Measurements from ENCODE around the gene FAM161A. TPM values are rescaled to one million over a fixed set of nuclear protein-coding genes. Genes with fewer than 3 reads are reported as not detected.

Gene FAM161A
- total RNA-seq, 1 experiment from 2014 or later: 12.2 TPM

DNA sequence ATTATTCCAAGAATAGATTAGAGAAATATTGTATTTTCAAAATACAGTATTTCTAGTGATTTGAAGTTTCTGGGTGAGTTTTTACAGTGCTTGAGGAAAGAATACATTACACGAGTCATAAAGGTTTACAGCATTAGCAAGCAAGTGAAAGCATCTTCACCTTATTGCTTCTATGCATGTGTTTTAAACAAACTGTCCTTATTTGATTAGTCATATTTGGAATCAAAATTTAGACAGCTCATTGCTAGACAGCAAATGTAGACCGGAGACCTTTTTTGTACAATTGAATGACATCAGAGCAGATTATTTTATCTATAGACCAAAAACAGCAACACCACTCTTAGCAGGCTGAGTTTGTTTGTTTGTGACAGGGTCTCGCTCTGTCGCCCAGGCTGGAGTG, 69.2 kb downstream of the FAM161A start:
- no peaks in the 10 kb centered on the region for H3K79me2 ChIP-seq (ENCODE audit: low read depth)
- ChIA-PET POLR2A (ENCODE audit: unreplicated experiment) (no interaction called here), CTCF (no interaction called here)
- H3K4me1 ChIP-seq (replicated peaks; ENCODE audit: insufficient read depth): no peaks in the 10 kb centered on the region
- H3K4me2 ChIP-seq: no peak overlapping the region
- no TSS peak for BruUV-seq (replicated peaks)
- no peaks in the 10 kb centered on the region for H3K27me3 ChIP-seq (ENCODE audit: insufficient read depth, low read depth)
- no peaks in the 10 kb centered on the region for H4K20me1 ChIP-seq (ENCODE audit: insufficient read depth)
- H3K9me2 ChIP-seq (ENCODE audit: insufficient read depth): no peaks in the 10 kb centered on the region
- H3K36me3 ChIP-seq (ENCODE audit: low read depth): no peaks in the 10 kb centered on the region
- H3K4me3 ChIP-seq: no peak overlapping the region
- intact Hi-C loops (cut with micrococcal nuclease; ENCODE audit: unreplicated experiment): no loop called here
- H3K27ac ChIP-seq: no peak overlapping the region
- DNase-seq: no peak
- no peak overlapping the region for H2AFZ ChIP-seq
- no peaks in the 10 kb centered on the region for H3K9me3 ChIP-seq (ENCODE audit: insufficient read depth, low read depth)
- no peaks in the 10 kb centered on the region for H3F3A ChIP-seq (ENCODE audit: insufficient read depth, low read depth)
- no peak for TF ChIP-seq EZH2 (IDR thresholded peaks at IDR 0.05; ENCODE audit: low read depth)
- TF ChIP-seq, protein P1, sequence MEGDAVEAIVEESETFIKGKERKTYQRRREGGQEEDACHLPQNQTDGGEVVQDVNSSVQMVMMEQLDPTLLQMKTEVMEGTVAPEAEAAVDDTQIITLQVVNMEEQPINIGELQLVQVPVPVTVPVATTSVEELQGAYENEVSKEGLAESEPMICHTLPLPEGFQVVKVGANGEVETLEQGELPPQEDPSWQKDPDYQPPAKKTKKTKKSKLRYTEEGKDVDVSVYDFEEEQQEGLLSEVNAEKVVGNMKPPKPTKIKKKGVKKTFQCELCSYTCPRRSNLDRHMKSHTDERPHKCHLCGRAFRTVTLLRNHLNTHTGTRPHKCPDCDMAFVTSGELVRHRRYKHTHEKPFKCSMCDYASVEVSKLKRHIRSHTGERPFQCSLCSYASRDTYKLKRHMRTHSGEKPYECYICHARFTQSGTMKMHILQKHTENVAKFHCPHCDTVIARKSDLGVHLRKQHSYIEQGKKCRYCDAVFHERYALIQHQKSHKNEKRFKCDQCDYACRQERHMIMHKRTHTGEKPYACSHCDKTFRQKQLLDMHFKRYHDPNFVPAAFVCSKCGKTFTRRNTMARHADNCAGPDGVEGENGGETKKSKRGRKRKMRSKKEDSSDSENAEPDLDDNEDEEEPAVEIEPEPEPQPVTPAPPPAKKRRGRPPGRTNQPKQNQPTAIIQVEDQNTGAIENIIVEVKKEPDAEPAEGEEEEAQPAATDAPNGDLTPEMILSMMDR (conservative IDR thresholded peaks at IDR 0.05): no peak

DNA sequence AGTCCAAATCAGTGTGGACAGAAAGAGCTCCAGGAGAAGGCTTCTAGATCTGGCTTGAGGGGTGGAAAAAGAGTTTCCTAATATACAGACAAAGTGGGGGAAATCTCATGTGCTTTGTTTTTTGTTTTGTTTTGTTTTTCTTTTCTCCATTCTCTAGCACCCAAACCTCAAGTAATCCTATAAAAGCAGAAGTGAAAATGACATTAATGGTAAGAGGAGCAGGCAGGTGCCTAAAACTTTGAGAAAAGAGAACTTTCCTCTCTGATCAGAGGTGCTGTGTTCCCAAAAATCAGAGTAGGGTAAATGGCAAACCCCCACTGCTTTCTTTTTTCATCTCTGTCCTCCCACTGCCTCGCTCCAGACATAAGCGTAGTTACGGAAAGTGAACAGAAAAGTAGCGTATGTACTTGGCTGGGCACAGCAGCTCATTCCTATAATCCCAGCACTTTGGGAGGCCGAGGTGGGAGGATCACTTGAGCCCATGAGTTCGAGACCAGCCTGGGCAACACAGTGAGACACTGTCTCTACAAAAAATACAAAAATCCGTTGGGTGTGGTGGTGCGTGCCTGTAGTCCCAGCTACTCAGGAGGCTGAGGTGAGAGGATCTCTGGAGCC, 77.8 kb downstream of the FAM161A start:
- peaks cover 3% of the 10 kb centered on the region for H3F3A ChIP-seq (ENCODE audit: insufficient read depth, low read depth)
- peak overlapping the region; percentile 67; the same call in 1 of the 2 replicates for H2AFZ ChIP-seq
- intact Hi-C loops (cut with micrococcal nuclease; ENCODE audit: unreplicated experiment): no loop called here
- DNase-seq: no peak
- no peak overlapping the region for H3K4me3 ChIP-seq
- H3K36me3 ChIP-seq (ENCODE audit: low read depth): no peaks in the 10 kb centered on the region
- peaks cover 12% of the 10 kb centered on the region for H3K4me1 ChIP-seq (replicated peaks; ENCODE audit: insufficient read depth)
- BruUV-seq (replicated peaks): no TSS peak
- no peaks in the 10 kb centered on the region for H3K9me3 ChIP-seq (ENCODE audit: insufficient read depth, low read depth)
- H3K9me2 ChIP-seq (ENCODE audit: insufficient read depth): no peaks in the 10 kb centered on the region
- no peak overlapping the region for H3K27ac ChIP-seq
- ChIA-PET CTCF (no interaction called here), POLR2A (ENCODE audit: unreplicated experiment) (interaction anchor here (0.7 kb wide), 2 partner anchors 120 to 609 kb away, joined by 4 to 8 read pairs; no protein-coding TSS in a partner anchor)
- no peaks in the 10 kb centered on the region for H3K79me2 ChIP-seq (ENCODE audit: low read depth)
- H3K27me3 ChIP-seq (ENCODE audit: insufficient read depth, low read depth): no peaks in the 10 kb centered on the region
- TF ChIP-seq EZH2 (IDR thresholded peaks at IDR 0.05; ENCODE audit: low read depth): no peak
- TF ChIP-seq, protein P1 (conservative IDR thresholded peaks at IDR 0.05): no peak
- no peak overlapping the region for H3K4me2 ChIP-seq
- no peaks in the 10 kb centered on the region for H4K20me1 ChIP-seq (ENCODE audit: insufficient read depth)

Other genes starting within 250 kb of the FAM161A start
- 265 and 350 TPM in 2 replicates for gene CCT4, start 34.6 kb upstream of the FAM161A start, total RNA-seq (2021)
- 16.3 and 20.9 TPM in 2 replicates for gene COMMD1, start 51.6 kb upstream of the FAM161A start, total RNA-seq (2021)

Data from PC-9 (cell line).